Tibial nerve (tissue), 4 donors: ENCODE measurements around the gene HNRNPC. TPM values are rescaled to one million over a fixed set of nuclear protein-coding genes. Genes with fewer than 3 reads are reported as not detected.

Experiments
- DNase-seq, 2 donors: peaks; one replicate each; pipeline ENCODE4 v3.0.0-alpha.2; 2019; ENCODE audit warnings: low spot score in 2 of 2
- H3K27ac ChIP-seq, 4 donors: fragments of 200-600 bp; sonication (generic) in 3 of 4; one replicate each; pipeline ENCODE4 v1.5.1; 2017 to 2019; ENCODE audit warnings: mild to moderate bottlenecking in 1 of 4
- H3K27me3 ChIP-seq, 2 donors: fragments of 200-600 bp; sonication (generic) in 1 of 2; one replicate each; pipeline versions ENCODE4 v1.5.1 to v1.6.0; 2017 to 2019
- H3K36me3 ChIP-seq, 3 donors: fragments of 200-600 bp; sonication (generic); one replicate each; pipeline ENCODE4 v1.5.1; 2018 to 2019
- H3K4me1 ChIP-seq, 4 donors: fragments of 200-600 bp; sonication (generic) in 3 of 4; one replicate each; pipeline ENCODE4 v1.5.1; 2017 to 2019
- H3K4me3 ChIP-seq, 4 donors: fragments of 200-600 bp; sonication (generic) in 3 of 4; one replicate each; pipeline ENCODE4 v1.5.1; 2017 to 2019; ENCODE audit warnings: mild to moderate bottlenecking in 1 of 4, moderate library complexity in 1 of 4
- H3K9me3 ChIP-seq, 4 donors: fragments of 200-600 bp; sonication (generic) in 3 of 4; one replicate each; pipeline ENCODE4 v1.5.1; 2017 to 2019
- CTCF ChIP-seq, 5 experiments: fragments of 200-600 bp in 3 of 5; fragments of 450-650 bp in 2 of 5; sonication (generic) in 3 of 5; IDR thresholded peaks; one replicate each; pipeline ENCODE4 v1.5.1; 2016 to 2019; ENCODE audit warnings: antibody characterized with exemption in 5 of 5, mild to moderate bottlenecking in 3 of 5, moderate library complexity in 2 of 5
- EP300 ChIP-seq, 2 donors: sonication (generic); formaldehyde crosslinking; IDR thresholded peaks; one replicate each; pipeline ENCODE4 v1.6.1; 2017; ENCODE audit warnings: antibody characterized with exemption in 2 of 2, mild to moderate bottlenecking in 1 of 2
- POLR2A ChIP-seq, 2 donors: fragments of 450-650 bp; IDR thresholded peaks; one replicate each; pipeline ENCODE4 v1.6.1; 2017; ENCODE audit warnings: antibody characterized with exemption in 2 of 2, mild to moderate bottlenecking in 2 of 2, moderate library complexity in 2 of 2
- WGBS, 2 donors: methylation state at CpG; one replicate each; pipeline ENCODE4 v1.1.5; 2018; 5-methylcytosine and 5-hydroxymethylcytosine counted together
- total RNA-seq, 4 donors: library from RNA; depleted of rRNA; stranded (reverse); fragments of >200 nt; gene quantifications; one replicate each; pipeline ENCODE4 v1.1.0, GENCODE V29; 2016

HNRNPC gene
- total RNA-seq, 4 donors from 2014 or later: 349 to 485 (median 426) TPM

- H3K36me3 ChIP-seq: peaks cover 0 to 45% (median 0%) of the 10 kb centered on the region in 3 donors
- H3K9me3 ChIP-seq: no peaks in the 10 kb centered on the region
- WGBS, 2 donors: 56 to 63% methylated on average over 1 of the region's 1 CpG
- no peaks in the 10 kb centered on the region for H3K27me3 ChIP-seq
- no peak for DNase-seq
- peaks cover 0 to 61% (median 6%) of the 10 kb centered on the region in 4 donors for H3K4me1 ChIP-seq
- H3K4me3 ChIP-seq: no peak overlapping the region
- TF ChIP-seq POLR2A (IDR thresholded peaks at IDR 0.05): no peak
- no peak for TF ChIP-seq EP300 (IDR thresholded peaks at IDR 0.05)
- TF ChIP-seq CTCF (IDR thresholded peaks at IDR 0.05): peak in 3 of 5 experiments; percentile 26 to 46 (median 42)
- no peak overlapping the region for H3K27ac ChIP-seq
These were observed 27.9 kb downstream of the HNRNPC start for GRCh38 chr14:21241218-21241819.

- WGBS, 2 donors: 67 to 70% methylated on average over 2 of the region's 2 CpGs
- Histone ChIP-seq H3K4me1 (peaks cover 0 to 63% (median 10%) of the 10 kb centered on the region in 4 donors), H3K27ac (no peak overlapping the region), H3K27me3 (no peaks in the 10 kb centered on the region), H3K4me3 (no peak overlapping the region), H3K36me3 (peaks cover 0 to 36% (median 0%) of the 10 kb centered on the region in 3 donors), H3K9me3 (no peaks in the 10 kb centered on the region)
- no peak for DNase-seq
- TF ChIP-seq CTCF (IDR thresholded peaks at IDR 0.05) (no peak), EP300 (IDR thresholded peaks at IDR 0.05) (no peak), POLR2A (IDR thresholded peaks at IDR 0.05) (no peak)
These were observed 28.8 kb downstream of the HNRNPC start for GRCh38 chr14:21240417-21240816.

GRCh38 chr14:21238823-21239518, 30.3 kb downstream of the HNRNPC start:
- peaks cover 0 to 72% (median 16%) of the 10 kb centered on the region in 4 donors for H3K4me1 ChIP-seq
- TF ChIP-seq EP300 (IDR thresholded peaks at IDR 0.05) (no peak), POLR2A (IDR thresholded peaks at IDR 0.05) (no peak), CTCF (IDR thresholded peaks at IDR 0.05) (no peak)

GRCh38 chr14:21236948-21237797, 32.1 kb downstream of the HNRNPC start:
- Histone ChIP-seq H3K4me1 (peaks cover 0 to 90% (median 25%) of the 10 kb centered on the region in 4 donors), H3K4me3 (no peak overlapping the region), H3K9me3 (no peaks in the 10 kb centered on the region), H3K27ac (no peak overlapping the region), H3K27me3 (no peaks in the 10 kb centered on the region), H3K36me3 (peaks cover 0 to 35% (median 0%) of the 10 kb centered on the region in 3 donors)
- WGBS, 2 donors: 77 to 78% methylated on average over 6 of the region's 6 CpGs
- TF ChIP-seq EP300 (IDR thresholded peaks at IDR 0.05) (no peak), POLR2A (IDR thresholded peaks at IDR 0.05) (no peak), CTCF (IDR thresholded peaks at IDR 0.05) (no peak)
- no peak for DNase-seq

More at GRCh38 chr14:21238823-21239518, 30.3 kb downstream of the HNRNPC start:
- no peak for DNase-seq
- Histone ChIP-seq H3K27me3 (no peaks in the 10 kb centered on the region), H3K36me3 (peaks cover 0 to 30% (median 0%) of the 10 kb centered on the region in 3 donors), H3K27ac (no peak overlapping the region), H3K9me3 (no peaks in the 10 kb centered on the region), H3K4me3 (no peak overlapping the region)
- 92 to 97% methylated on average over 11 of the region's 11 CpGs for WGBS, 2 donors
